ENCODE measurements around the gene MUC21. TPM values are rescaled to one million over a fixed set of nuclear protein-coding genes. Genes with fewer than 3 reads are reported as not detected.
"Not testable (repeated sequence)": the region's sequence is repeated elsewhere in the genome, so short reads cannot be mapped to it uniquely, and the experiment has no call there.

MUC21 gene
- total and polyA plus RNA-seq, 5 donors from 2014 or later, result not detected

DNA sequence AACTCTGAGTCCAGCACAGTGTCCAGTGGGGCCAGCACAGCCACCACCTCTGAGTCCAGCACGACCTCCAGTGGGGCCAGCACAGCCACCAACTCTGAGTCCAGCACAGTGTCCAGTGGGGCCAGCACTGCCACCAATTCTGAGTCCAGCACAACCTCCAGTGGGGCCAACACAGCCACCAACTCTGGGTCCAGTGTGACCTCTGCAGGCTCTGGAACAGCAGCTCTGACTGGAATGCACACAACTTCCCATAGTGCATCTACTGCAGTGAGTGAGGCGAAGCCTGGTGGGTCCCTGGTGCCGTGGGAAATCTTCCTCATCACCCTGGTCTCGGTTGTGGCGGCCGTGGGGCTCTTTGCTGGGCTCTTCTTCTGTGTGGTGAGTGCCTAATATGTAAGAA, 3.8 kb downstream of the MUC21 start:
- peaks cover 0 to 2% (median 0%) of the 10 kb centered on the region in 7 donors for H3K9me3 Mint-ChIP-seq
- H3K27ac Mint-ChIP-seq, result no peak overlapping the region
- no peaks in the 10 kb centered on the region for H3K36me3 Mint-ChIP-seq
- H3K27me3 ChIP-seq (ENCODE audit: control insufficient read depth, insufficient read depth, low read length), result peaks cover 5% of the 10 kb centered on the region
- H3K36me3 ChIP-seq (ENCODE audit: control insufficient read depth, insufficient read depth, low read length), result no peaks in the 10 kb centered on the region
- H3K4me1 Mint-ChIP-seq, result peaks cover 8 to 14% (median 10%) of the 10 kb centered on the region in 4 donors
- H3K27ac ChIP-seq (ENCODE audit: insufficient read depth, low read length, poor library complexity, severe bottlenecking), result no peak overlapping the region
- no peak overlapping the region for H3K4me3 Mint-ChIP-seq
- no peak for DNase-seq
- H3K27me3 Mint-ChIP-seq, result peaks cover 5% of the 10 kb centered on the region
- no peak for ATAC-seq (ENCODE audit: low read depth in 2 of 2)
- no peak overlapping the region for H3K4me3 ChIP-seq (ENCODE audit: low read depth, low read length)
- H3K9me3 ChIP-seq (ENCODE audit: control insufficient read depth in 2 of 2, low read length in 2 of 2), result no peaks in the 10 kb centered on the region
- H3K4me1 ChIP-seq (ENCODE audit: control insufficient read depth, insufficient read depth, low read length, poor library complexity, severe bottlenecking), result peaks cover 7% of the 10 kb centered on the region

DNA sequence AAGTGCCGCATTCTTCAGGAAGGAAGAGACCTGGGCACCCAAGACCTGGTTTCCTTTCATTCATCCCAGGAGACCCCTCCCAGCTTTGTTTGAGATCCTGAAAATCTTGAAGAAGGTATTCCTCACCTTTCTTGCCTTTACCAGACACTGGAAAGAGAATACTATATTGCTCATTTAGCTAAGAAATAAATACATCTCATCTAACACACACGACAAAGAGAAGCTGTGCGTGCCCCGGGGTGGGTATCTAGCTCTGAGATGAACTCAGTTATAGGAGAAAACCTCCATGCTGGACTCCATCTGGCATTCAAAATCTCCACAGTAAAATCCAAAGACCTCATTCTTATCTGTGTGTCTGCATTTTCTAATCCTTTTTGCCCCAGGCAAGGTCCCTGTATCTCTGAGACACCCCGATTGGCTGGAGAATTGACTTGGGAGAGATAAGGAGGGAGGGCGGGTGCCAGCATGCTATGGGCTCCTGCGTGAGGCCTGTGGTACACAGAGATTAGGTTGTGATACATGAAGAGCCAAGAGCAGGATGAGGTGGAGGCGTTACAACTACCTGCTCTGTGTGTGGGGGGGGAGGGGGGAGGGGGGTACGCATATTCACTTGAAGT, 4.8 kb downstream of the MUC21 start:
- peaks cover 7 to 14% (median 10%) of the 10 kb centered on the region in 4 donors for H3K4me1 Mint-ChIP-seq
- no peak overlapping the region for H3K4me3 Mint-ChIP-seq
- Histone ChIP-seq H3K36me3 (ENCODE audit: control insufficient read depth, insufficient read depth, low read length) (no peaks in the 10 kb centered on the region), H3K27ac (ENCODE audit: insufficient read depth, low read length, poor library complexity, severe bottlenecking) (no peak overlapping the region), H3K27me3 (ENCODE audit: control insufficient read depth, insufficient read depth, low read length) (no peaks in the 10 kb centered on the region), H3K4me1 (ENCODE audit: control insufficient read depth, insufficient read depth, low read length, poor library complexity, severe bottlenecking) (peaks cover 7% of the 10 kb centered on the region), H3K4me3 (ENCODE audit: low read depth, low read length) (no peak overlapping the region), H3K9me3 (ENCODE audit: control insufficient read depth in 2 of 2, low read length in 2 of 2) (no peaks in the 10 kb centered on the region)
- peaks cover 0 to 2% (median 0%) of the 10 kb centered on the region in 7 donors for H3K9me3 Mint-ChIP-seq
- DNase-seq (no peak), ATAC-seq (ENCODE audit: low read depth in 2 of 2) (no peak)
- peaks cover 5% of the 10 kb centered on the region for H3K27me3 Mint-ChIP-seq
- no peak overlapping the region for H3K27ac Mint-ChIP-seq
- H3K36me3 Mint-ChIP-seq, result no peaks in the 10 kb centered on the region

DNA sequence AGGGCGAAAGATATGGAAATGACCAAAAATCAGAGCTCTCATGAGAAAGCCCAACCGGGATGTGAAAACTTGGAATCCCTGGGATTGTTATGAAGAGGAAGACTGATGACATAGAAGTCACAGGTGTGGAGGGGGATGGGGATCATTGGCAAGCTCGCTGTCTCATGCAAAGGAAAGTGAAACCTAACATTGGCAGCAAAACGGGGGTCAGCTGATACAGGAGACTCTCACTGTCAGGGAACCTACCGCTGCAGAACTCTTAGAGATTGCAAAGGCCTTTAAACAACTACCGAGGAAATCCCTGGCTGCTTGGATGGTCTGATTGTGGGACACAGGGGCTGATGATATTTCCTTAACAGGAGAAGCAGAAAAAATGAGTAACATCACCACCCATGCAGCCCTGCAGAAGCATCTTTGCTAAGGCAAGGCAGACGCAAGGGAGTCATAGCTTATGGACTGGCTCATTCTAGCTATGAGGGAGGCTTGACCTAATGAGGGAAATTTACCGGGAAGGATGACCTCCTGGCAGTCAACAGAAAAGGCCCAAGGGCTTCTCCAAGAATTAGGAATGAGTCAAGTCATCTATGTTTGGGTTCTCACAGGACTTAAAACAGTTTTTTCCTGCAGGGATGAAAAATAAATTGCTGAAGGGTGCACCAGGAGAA, 7.0 kb downstream of the MUC21 start:
- no peak overlapping the region for H3K27ac ChIP-seq (ENCODE audit: insufficient read depth, low read length, poor library complexity, severe bottlenecking)
- Mint-ChIP-seq H3K4me1 (peaks cover 7 to 14% (median 10%) of the 10 kb centered on the region in 4 donors), H3K27me3 (peaks cover 1% of the 10 kb centered on the region), H3K36me3 (no peaks in the 10 kb centered on the region), H3K4me3 (peak overlapping the region in 2 of 4 donors; percentile 30 to 62), H3K9me3 (peaks cover 0 to 4% (median 0%) of the 10 kb centered on the region in 7 donors), H3K27ac (peak overlapping the region in 1 of 3 donors; percentile 6)
- H3K36me3 ChIP-seq (ENCODE audit: control insufficient read depth, insufficient read depth, low read length), result no peaks in the 10 kb centered on the region
- peaks cover 7% of the 10 kb centered on the region for H3K4me1 ChIP-seq (ENCODE audit: control insufficient read depth, insufficient read depth, low read length, poor library complexity, severe bottlenecking)
- ATAC-seq (ENCODE audit: low read depth in 2 of 2) (peak; percentile 65 to 80), DNase-seq (peak in 2 of 3 donors; percentile 5 to 73)
- H3K9me3 ChIP-seq (ENCODE audit: control insufficient read depth in 2 of 2, low read length in 2 of 2), result no peaks in the 10 kb centered on the region
- peak overlapping the region; percentile 55 for H3K4me3 ChIP-seq (ENCODE audit: low read depth, low read length)
- H3K27me3 ChIP-seq (ENCODE audit: control insufficient read depth, insufficient read depth, low read length), result no peaks in the 10 kb centered on the region

DNA sequence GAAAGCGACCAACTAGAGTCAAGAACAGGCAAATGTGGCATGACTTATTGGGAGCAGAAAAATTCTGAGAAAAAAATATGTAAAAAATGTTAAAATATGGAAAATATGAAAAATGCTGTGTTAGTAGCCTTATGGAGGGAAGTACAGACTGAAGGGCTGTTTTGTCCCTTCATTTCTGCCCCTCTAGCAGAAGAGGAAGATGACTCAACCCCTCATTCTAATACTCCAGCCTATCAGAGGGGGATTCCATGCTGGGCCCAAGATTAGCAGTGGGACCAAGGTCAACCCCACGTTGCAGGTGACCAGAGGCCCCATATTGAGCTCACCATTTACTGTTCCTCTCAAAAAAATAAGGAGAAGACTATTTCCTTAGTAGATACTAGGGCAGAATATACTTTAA, 8.4 kb downstream of the MUC21 start:
- Histone ChIP-seq H3K27ac (ENCODE audit: insufficient read depth, low read length, poor library complexity, severe bottlenecking) (no peak overlapping the region), H3K4me3 (ENCODE audit: low read depth, low read length) (no peak overlapping the region), H3K36me3 (ENCODE audit: control insufficient read depth, insufficient read depth, low read length) (no peaks in the 10 kb centered on the region), H3K9me3 (ENCODE audit: control insufficient read depth in 2 of 2, low read length in 2 of 2) (no peaks in the 10 kb centered on the region), H3K27me3 (ENCODE audit: control insufficient read depth, insufficient read depth, low read length) (no peaks in the 10 kb centered on the region), H3K4me1 (ENCODE audit: control insufficient read depth, insufficient read depth, low read length, poor library complexity, severe bottlenecking) (peaks cover 7% of the 10 kb centered on the region)
- no peaks in the 10 kb centered on the region for H3K36me3 Mint-ChIP-seq
- peaks cover 0 to 4% (median 0%) of the 10 kb centered on the region in 7 donors for H3K9me3 Mint-ChIP-seq
- DNase-seq (no peak), ATAC-seq (ENCODE audit: low read depth in 2 of 2) (no peak)
- H3K27me3 Mint-ChIP-seq, result peaks cover 5% of the 10 kb centered on the region
- peaks cover 7 to 14% (median 10%) of the 10 kb centered on the region in 4 donors for H3K4me1 Mint-ChIP-seq
- no peak overlapping the region for H3K4me3 Mint-ChIP-seq
- no peak overlapping the region for H3K27ac Mint-ChIP-seq

DNA sequence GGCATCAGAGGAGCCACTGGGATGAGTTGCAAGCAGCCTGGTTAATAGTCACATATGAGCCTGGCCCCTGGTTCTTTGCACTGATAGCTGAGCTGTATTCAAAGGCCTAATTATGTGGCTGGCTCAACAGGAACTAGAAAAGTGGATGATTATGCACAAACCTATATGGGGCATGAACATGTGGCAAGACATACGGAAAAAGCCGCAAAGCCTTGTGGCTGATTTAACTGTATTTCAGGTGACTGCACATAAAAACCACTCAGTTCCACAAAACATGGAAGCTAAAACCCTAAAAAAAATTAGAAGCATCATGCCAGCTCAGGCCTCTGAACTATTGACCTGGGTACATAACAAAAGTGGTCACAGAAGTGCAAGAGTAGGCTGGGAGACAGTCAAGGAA, 13.8 kb downstream of the MUC21 start:
- no peaks in the 10 kb centered on the region for H3K27me3 ChIP-seq (ENCODE audit: control insufficient read depth, insufficient read depth, low read length)
- no peak for DNase-seq
- H3K9me3 ChIP-seq (ENCODE audit: control insufficient read depth in 2 of 2, low read length in 2 of 2), result no peaks in the 10 kb centered on the region
- no peak overlapping the region for H3K4me3 ChIP-seq (ENCODE audit: low read depth, low read length)
- no peaks in the 10 kb centered on the region for H3K36me3 ChIP-seq (ENCODE audit: control insufficient read depth, insufficient read depth, low read length)
- H3K27ac ChIP-seq (ENCODE audit: insufficient read depth, low read length, poor library complexity, severe bottlenecking), result no peak overlapping the region
- H3K4me1 ChIP-seq (ENCODE audit: control insufficient read depth, insufficient read depth, low read length, poor library complexity, severe bottlenecking), result no peaks in the 10 kb centered on the region
- Mint-ChIP-seq H3K4me1 (peaks cover 0 to 6% (median 3%) of the 10 kb centered on the region in 4 donors), H3K27me3 (peaks cover 5% of the 10 kb centered on the region), H3K4me3 (no peak overlapping the region), H3K9me3 (peaks cover 0 to 4% (median 0%) of the 10 kb centered on the region in 7 donors), H3K27ac (no peak overlapping the region), H3K36me3 (no peaks in the 10 kb centered on the region)
- ATAC-seq (ENCODE audit: low read depth in 2 of 2), result no peak

DNA sequence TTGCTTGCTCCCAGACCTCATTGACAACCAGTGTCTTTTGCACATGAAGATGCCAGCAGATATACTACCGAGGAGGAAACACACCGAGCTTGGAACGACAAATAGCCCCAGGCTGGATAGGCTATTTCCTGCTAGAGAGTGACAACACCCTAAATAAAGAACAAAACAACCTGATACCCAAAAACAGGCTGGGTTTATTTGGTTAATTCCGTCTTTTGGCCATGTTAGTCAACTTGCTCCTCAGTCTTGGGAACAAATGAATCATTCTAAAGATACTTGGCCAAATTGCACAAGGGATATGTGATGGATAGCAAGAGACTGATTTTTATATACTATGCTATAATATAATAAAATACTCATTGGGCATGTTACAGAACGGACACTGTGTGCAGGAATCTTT, 15.3 kb downstream of the MUC21 start:
- H3K36me3 ChIP-seq (ENCODE audit: control insufficient read depth, insufficient read depth, low read length), result no peaks in the 10 kb centered on the region
- H3K9me3 ChIP-seq (ENCODE audit: control insufficient read depth in 2 of 2, low read length in 2 of 2), result no peaks in the 10 kb centered on the region
- H3K27ac ChIP-seq (ENCODE audit: insufficient read depth, low read length, poor library complexity, severe bottlenecking), result no peak overlapping the region
- Mint-ChIP-seq H3K4me1 (peaks cover 0 to 6% (median 3%) of the 10 kb centered on the region in 4 donors), H3K27me3 (peaks cover 6% of the 10 kb centered on the region), H3K9me3 (peaks cover 0 to 4% (median 0%) of the 10 kb centered on the region in 7 donors), H3K4me3 (no peak overlapping the region), H3K36me3 (no peaks in the 10 kb centered on the region), H3K27ac (no peak overlapping the region)
- ATAC-seq (ENCODE audit: low read depth in 2 of 2) (no peak), DNase-seq (no peak)
- H3K4me1 ChIP-seq (ENCODE audit: control insufficient read depth, insufficient read depth, low read length, poor library complexity, severe bottlenecking), result no peaks in the 10 kb centered on the region
- H3K4me3 ChIP-seq (ENCODE audit: low read depth, low read length), result no peak overlapping the region
- no peaks in the 10 kb centered on the region for H3K27me3 ChIP-seq (ENCODE audit: control insufficient read depth, insufficient read depth, low read length)

DNA sequence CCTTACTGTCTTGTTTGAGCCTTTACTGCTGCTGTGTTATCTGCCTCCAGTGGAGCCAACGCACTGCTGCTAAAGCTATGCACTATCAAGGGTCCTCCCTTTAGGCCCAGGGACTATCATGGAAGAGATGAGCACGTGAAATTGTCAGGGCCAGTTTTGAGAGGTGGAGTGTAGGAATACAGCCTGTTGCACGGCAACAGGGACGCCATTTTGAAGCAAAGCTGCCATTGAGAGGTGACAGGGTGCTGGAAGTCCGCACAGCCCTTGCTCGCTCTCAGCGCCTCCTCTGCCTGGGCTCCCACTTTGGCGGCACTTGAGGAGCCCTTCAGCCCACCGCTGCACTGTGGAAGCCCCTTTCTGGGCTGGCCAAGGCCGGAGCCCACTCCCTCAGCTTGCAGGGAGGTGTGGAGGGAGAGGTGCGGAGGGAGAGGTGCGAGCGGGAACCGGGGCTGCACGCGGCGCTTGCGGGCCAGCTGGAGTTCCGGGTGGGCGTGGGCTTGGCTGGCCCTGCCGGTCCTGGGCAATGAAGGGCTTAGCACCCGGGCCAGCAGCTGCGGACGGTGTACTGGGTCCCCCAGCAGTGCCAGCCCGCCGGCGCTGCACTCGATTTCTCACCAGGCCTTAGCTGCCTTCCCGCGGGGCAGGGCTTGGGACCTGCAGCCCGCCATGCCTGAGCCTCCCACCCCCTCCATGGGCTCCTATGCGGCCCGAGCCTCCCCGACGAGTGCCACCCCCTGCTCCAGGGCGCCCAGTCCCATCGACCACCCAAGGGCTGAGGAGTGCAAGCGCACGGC, 16.7 kb downstream of the MUC21 start:
- H3K36me3 ChIP-seq (ENCODE audit: control insufficient read depth, insufficient read depth, low read length); H3K4me3 Mint-ChIP-seq; H3K36me3 Mint-ChIP-seq; H3K9me3 ChIP-seq (ENCODE audit: control insufficient read depth in 2 of 2, low read length in 2 of 2); H3K27ac ChIP-seq (ENCODE audit: insufficient read depth, low read length, poor library complexity, severe bottlenecking); H3K4me1 ChIP-seq (ENCODE audit: control insufficient read depth, insufficient read depth, low read length, poor library complexity, severe bottlenecking); DNase-seq; H3K4me3 ChIP-seq (ENCODE audit: low read depth, low read length); H3K9me3 Mint-ChIP-seq; H3K27me3 ChIP-seq (ENCODE audit: control insufficient read depth, insufficient read depth, low read length); ATAC-seq (ENCODE audit: low read depth in 2 of 2); H3K4me1 Mint-ChIP-seq; H3K27ac Mint-ChIP-seq: not testable (repeated sequence)
- peaks cover 11% of the 10 kb centered on the region for H3K27me3 Mint-ChIP-seq
